ENCODE measurements around the gene VSX1.

The VSX1 gene

GRCh38 chr20:25031241-25031640, 50.7 kb downstream of the VSX1 start:
- Histone ChIP-seq H3K36me3 (ENCODE audit: control insufficient read depth in 1 of 2, insufficient read depth in 2 of 2, low read length in 2 of 2) (peaks cover 13 to 14% of the 10 kb centered on the region in 2 donors), H3K4me1 (ENCODE audit: control insufficient read depth in 1 of 2, insufficient read depth in 2 of 2, low read length in 2 of 2) (peaks cover 28 to 33% of the 10 kb centered on the region in 2 donors), H3K9me3 (ENCODE audit: control insufficient read depth in 1 of 2, low read length in 2 of 2) (no peaks in the 10 kb centered on the region), H3K4me3 (ENCODE audit: low read depth in 1 of 2, low read length in 2 of 2) (no peak overlapping the region), H3K9ac (ENCODE audit: low read depth in 1 of 2, low read length in 2 of 2) (no peak overlapping the region), H3K27me3 (ENCODE audit: control insufficient read depth in 1 of 2, insufficient read depth in 2 of 2, low read length in 2 of 2) (no peaks in the 10 kb centered on the region), H3K27ac (ENCODE audit: low read depth, low read length) (no peak overlapping the region)

GRCh38 chr20:25030649-25031207, 51.2 kb downstream of the VSX1 start:
- no peaks in the 10 kb centered on the region for H3K9me3 ChIP-seq (ENCODE audit: control insufficient read depth in 1 of 2, low read length in 2 of 2)

GRCh38 chr20:25030007-25030648, 51.8 kb downstream of the VSX1 start:
- H3K27ac ChIP-seq (ENCODE audit: low read depth, low read length), result no peak overlapping the region
- peaks cover 26 to 28% of the 10 kb centered on the region in 2 donors for H3K4me1 ChIP-seq (ENCODE audit: control insufficient read depth in 1 of 2, insufficient read depth in 2 of 2, low read length in 2 of 2)

More at GRCh38 chr20:25030649-25031207, 51.2 kb downstream of the VSX1 start:
- Histone ChIP-seq H3K27me3 (ENCODE audit: control insufficient read depth in 1 of 2, insufficient read depth in 2 of 2, low read length in 2 of 2) (no peaks in the 10 kb centered on the region), H3K4me1 (ENCODE audit: control insufficient read depth in 1 of 2, insufficient read depth in 2 of 2, low read length in 2 of 2) (peaks cover 28% of the 10 kb centered on the region in 2 donors), H3K36me3 (ENCODE audit: control insufficient read depth in 1 of 2, insufficient read depth in 2 of 2, low read length in 2 of 2) (peaks cover 18% of the 10 kb centered on the region in 2 donors), H3K4me3 (ENCODE audit: low read depth in 1 of 2, low read length in 2 of 2) (no peak overlapping the region), H3K27ac (ENCODE audit: low read depth, low read length) (no peak overlapping the region), H3K9ac (ENCODE audit: low read depth in 1 of 2, low read length in 2 of 2) (no peak overlapping the region)

GRCh38 chr20:25025986-25026605, 55.8 kb downstream of the VSX1 start:
- Histone ChIP-seq H3K4me3 (ENCODE audit: low read depth in 1 of 2, low read length in 2 of 2) (no peak overlapping the region), H3K4me1 (ENCODE audit: control insufficient read depth in 1 of 2, insufficient read depth in 2 of 2, low read length in 2 of 2) (peaks cover 22 to 28% of the 10 kb centered on the region in 2 donors), H3K36me3 (ENCODE audit: control insufficient read depth in 1 of 2, insufficient read depth in 2 of 2, low read length in 2 of 2) (peaks cover 22 to 38% of the 10 kb centered on the region in 2 donors), H3K27me3 (ENCODE audit: control insufficient read depth in 1 of 2, insufficient read depth in 2 of 2, low read length in 2 of 2) (no peaks in the 10 kb centered on the region), H3K27ac (ENCODE audit: low read depth, low read length) (no peak overlapping the region), H3K9me3 (ENCODE audit: control insufficient read depth in 1 of 2, low read length in 2 of 2) (no peaks in the 10 kb centered on the region), H3K9ac (ENCODE audit: low read depth in 1 of 2, low read length in 2 of 2) (no peak overlapping the region)

More at GRCh38 chr20:25030007-25030648, 51.8 kb downstream of the VSX1 start:
- Histone ChIP-seq H3K36me3 (ENCODE audit: control insufficient read depth in 1 of 2, insufficient read depth in 2 of 2, low read length in 2 of 2) (peaks cover 22 to 24% of the 10 kb centered on the region in 2 donors), H3K27me3 (ENCODE audit: control insufficient read depth in 1 of 2, insufficient read depth in 2 of 2, low read length in 2 of 2) (no peaks in the 10 kb centered on the region), H3K9me3 (ENCODE audit: control insufficient read depth in 1 of 2, low read length in 2 of 2) (no peaks in the 10 kb centered on the region), H3K9ac (ENCODE audit: low read depth in 1 of 2, low read length in 2 of 2) (no peak overlapping the region), H3K4me3 (ENCODE audit: low read depth in 1 of 2, low read length in 2 of 2) (no peak overlapping the region)
